Measurements from ENCODE around the gene SLC1A5.
A peak's percentile ranks its signal among the peaks of the same experiment; 100 is the strongest.
"Not testable (repeated sequence)": the region's sequence is repeated elsewhere in the genome, so short reads cannot be mapped to it uniquely, and the experiment has no call there.

The SLC1A5 gene

GRCh38 chr19:46813839-46814358, 25.5 kb upstream of the SLC1A5 start:
- H3K9me3 ChIP-seq (ENCODE audit: insufficient read depth, low read length), result no peaks in the 10 kb centered on the region
- H3K4me1 ChIP-seq (ENCODE audit: insufficient read depth, insufficient read length), result peaks cover 2% of the 10 kb centered on the region
- H3K36me3 ChIP-seq (ENCODE audit: insufficient read depth, insufficient read length, low read length), result no peaks in the 10 kb centered on the region
- no peak for DNase-seq (ENCODE audit: low read depth, low spot score)
- no peaks in the 10 kb centered on the region for H3K27me3 ChIP-seq (ENCODE audit: insufficient read depth, insufficient read length)
- no peak overlapping the region for H3K9ac ChIP-seq (ENCODE audit: insufficient read length, low read depth)
- H3K4me3 ChIP-seq (ENCODE audit: insufficient read length, low read depth), result no peak overlapping the region
- TF ChIP-seq SUZ12 (IDR thresholded peaks at IDR 0.05; ENCODE audit: extremely low read depth, insufficient read depth, insufficient read length) (no peak), YY1 (IDR thresholded peaks at IDR 0.05; ENCODE audit: insufficient read depth, insufficient read length) (no peak)

- H3K36me3 ChIP-seq (ENCODE audit: insufficient read depth, insufficient read length, low read length), result no peaks in the 10 kb centered on the region
- peaks cover 2% of the 10 kb centered on the region for H3K4me1 ChIP-seq (ENCODE audit: insufficient read depth, insufficient read length)
- no peak for DNase-seq (ENCODE audit: low read depth, low spot score)
- TF ChIP-seq SUZ12 (IDR thresholded peaks at IDR 0.05; ENCODE audit: extremely low read depth, insufficient read depth, insufficient read length) (no peak), ZNF274 (IDR thresholded peaks at IDR 0.05; ENCODE audit: low read depth, low read length) (no peak), YY1 (IDR thresholded peaks at IDR 0.05; ENCODE audit: insufficient read depth, insufficient read length) (no peak)
- no peaks in the 10 kb centered on the region for H3K9me3 ChIP-seq (ENCODE audit: insufficient read depth, low read length)
- peak overlapping the region; percentile 50 for H3K9ac ChIP-seq (ENCODE audit: insufficient read length, low read depth)
- no peak overlapping the region for H3K4me3 ChIP-seq (ENCODE audit: insufficient read length, low read depth)
- no peaks in the 10 kb centered on the region for H3K27me3 ChIP-seq (ENCODE audit: insufficient read depth, insufficient read length)
These were observed 24.8 kb upstream of the SLC1A5 start for GRCh38 chr19:46812977-46813838.

- H3K4me1 ChIP-seq (ENCODE audit: insufficient read depth, insufficient read length), result peaks cover 2% of the 10 kb centered on the region
- H3K27me3 ChIP-seq (ENCODE audit: insufficient read depth, insufficient read length), result no peaks in the 10 kb centered on the region
- H3K36me3 ChIP-seq (ENCODE audit: insufficient read depth, insufficient read length, low read length), result no peaks in the 10 kb centered on the region
- no peaks in the 10 kb centered on the region for H3K9me3 ChIP-seq (ENCODE audit: insufficient read depth, low read length)
- H3K9ac ChIP-seq (ENCODE audit: insufficient read length, low read depth), result no peak overlapping the region
- DNase-seq (ENCODE audit: low read depth, low spot score), result no peak
- H3K4me3 ChIP-seq (ENCODE audit: insufficient read length, low read depth), result no peak overlapping the region
- TF ChIP-seq SUZ12 (IDR thresholded peaks at IDR 0.05; ENCODE audit: extremely low read depth, insufficient read depth, insufficient read length) (no peak), ZNF274 (IDR thresholded peaks at IDR 0.05; ENCODE audit: low read depth, low read length) (no peak), YY1 (IDR thresholded peaks at IDR 0.05; ENCODE audit: insufficient read depth, insufficient read length) (no peak)
These were observed 21.3 kb upstream of the SLC1A5 start for GRCh38 chr19:46809534-46810272.

GRCh38 chr19:46806656-46807055, 18.3 kb upstream of the SLC1A5 start:
- Histone ChIP-seq H3K27me3 (ENCODE audit: insufficient read depth, insufficient read length) (no peaks in the 10 kb centered on the region), H3K4me3 (ENCODE audit: insufficient read length, low read depth) (no peak overlapping the region), H3K4me1 (ENCODE audit: insufficient read depth, insufficient read length) (no peaks in the 10 kb centered on the region), H3K9me3 (ENCODE audit: insufficient read depth, low read length) (no peaks in the 10 kb centered on the region), H3K36me3 (ENCODE audit: insufficient read depth, insufficient read length, low read length) (no peaks in the 10 kb centered on the region), H3K9ac (ENCODE audit: insufficient read length, low read depth) (no peak overlapping the region)
- DNase-seq (ENCODE audit: low read depth, low spot score), result no peak
- no peak for TF ChIP-seq SUZ12 (IDR thresholded peaks at IDR 0.05; ENCODE audit: extremely low read depth, insufficient read depth, insufficient read length)
- TF ChIP-seq ZNF274 (IDR thresholded peaks at IDR 0.05; ENCODE audit: low read depth, low read length), result no peak
- no peak for TF ChIP-seq YY1 (IDR thresholded peaks at IDR 0.05; ENCODE audit: insufficient read depth, insufficient read length)

- H3K4me1 ChIP-seq (ENCODE audit: insufficient read depth, insufficient read length); H3K4me3 ChIP-seq (ENCODE audit: insufficient read length, low read depth); H3K9me3 ChIP-seq (ENCODE audit: insufficient read depth, low read length); H3K36me3 ChIP-seq (ENCODE audit: insufficient read depth, insufficient read length, low read length); DNase-seq (ENCODE audit: low read depth, low spot score); H3K27me3 ChIP-seq (ENCODE audit: insufficient read depth, insufficient read length); H3K9ac ChIP-seq (ENCODE audit: insufficient read length, low read depth): not testable (repeated sequence)
These were observed 16.0 kb upstream of the SLC1A5 start for GRCh38 chr19:46804432-46804831.

GRCh38 chr19:46803555-46803954, 15.2 kb upstream of the SLC1A5 start:
- Histone ChIP-seq H3K4me3 (ENCODE audit: insufficient read length, low read depth) (no peak overlapping the region), H3K9ac (ENCODE audit: insufficient read length, low read depth) (no peak overlapping the region), H3K4me1 (ENCODE audit: insufficient read depth, insufficient read length) (no peaks in the 10 kb centered on the region), H3K27me3 (ENCODE audit: insufficient read depth, insufficient read length) (no peaks in the 10 kb centered on the region), H3K36me3 (ENCODE audit: insufficient read depth, insufficient read length, low read length) (no peaks in the 10 kb centered on the region), H3K9me3 (ENCODE audit: insufficient read depth, low read length) (no peaks in the 10 kb centered on the region)
- TF ChIP-seq ZNF274 (IDR thresholded peaks at IDR 0.05; ENCODE audit: low read depth, low read length) (no peak), SUZ12 (IDR thresholded peaks at IDR 0.05; ENCODE audit: extremely low read depth, insufficient read depth, insufficient read length) (no peak), YY1 (IDR thresholded peaks at IDR 0.05; ENCODE audit: insufficient read depth, insufficient read length) (no peak)
- no peak for DNase-seq (ENCODE audit: low read depth, low spot score)

GRCh38 chr19:46802152-46802551, 13.8 kb upstream of the SLC1A5 start:
- no peak overlapping the region for H3K4me3 ChIP-seq (ENCODE audit: insufficient read length, low read depth)
- no peaks in the 10 kb centered on the region for H3K4me1 ChIP-seq (ENCODE audit: insufficient read depth, insufficient read length)
- no peaks in the 10 kb centered on the region for H3K27me3 ChIP-seq (ENCODE audit: insufficient read depth, insufficient read length)
- TF ChIP-seq SUZ12 (IDR thresholded peaks at IDR 0.05; ENCODE audit: extremely low read depth, insufficient read depth, insufficient read length) (no peak), ZNF274 (IDR thresholded peaks at IDR 0.05; ENCODE audit: low read depth, low read length) (no peak), YY1 (IDR thresholded peaks at IDR 0.05; ENCODE audit: insufficient read depth, insufficient read length) (no peak)
- DNase-seq (ENCODE audit: low read depth, low spot score), result no peak
- no peaks in the 10 kb centered on the region for H3K9me3 ChIP-seq (ENCODE audit: insufficient read depth, low read length)
- H3K36me3 ChIP-seq (ENCODE audit: insufficient read depth, insufficient read length, low read length), result no peaks in the 10 kb centered on the region
- no peak overlapping the region for H3K9ac ChIP-seq (ENCODE audit: insufficient read length, low read depth)

Data from NT2/D1 (cell line).